OCI-LY7 (cell line): ENCODE results near the gene RPL39. TPM values are rescaled to one million over a fixed set of nuclear protein-coding genes. Genes with fewer than 3 reads are reported as not detected.
A peak's percentile ranks its signal among the peaks of the same experiment; 100 is the strongest.
"Not testable (repeated sequence)": the region's sequence is repeated elsewhere in the genome, so short reads cannot be mapped to it uniquely, and the experiment has no call there.

ENCODE experiments used
- BruUV-seq: library from RNA; stranded (reverse); fragments of 400-500 nt; replicated peaks from 2 replicates; lab custom pipeline; 2021; lab: Mats Ljungman, UMichigan
- CTCF ChIA-PET: fragments of 300-600 bp; sonication (Branson Sonifier 250); formaldehyde crosslinking; loops from one replicate; lab custom pipeline; 2022; ENCODE audit warnings: antibody characterized with exemption; ENCODE audit not compliant: unreplicated experiment; lab: Charles Lee
- POLR2A ChIA-PET: fragments of 300-600 bp; sonication (Branson Sonifier 250); formaldehyde crosslinking; loops from one replicate; lab custom pipeline; 2022; ENCODE audit warnings: antibody characterized with exemption; lab: Charles Lee
- DNase-seq: peaks from one replicate; pipeline ENCODE4 v3.0.0-alpha.2; 2015; ENCODE audit warnings: low spot score
- H2AFZ ChIP-seq: fragments of 200-600 bp; sonication (generic), shearing (Covaris generic); 2 replicates; pipeline ENCODE4 v1.6.1; 2014; ENCODE audit warnings: mild to moderate bottlenecking, antibody characterized with exemption, low read length, moderate library complexity
- H3K27ac ChIP-seq: fragments of 200-600 bp; sonication (generic); 2 replicates; pipeline ENCODE4 v1.5.1; 2014; ENCODE audit warnings: mixed run types, low read depth, mild to moderate bottlenecking, moderate library complexity, low read length, inconsistent platforms; ENCODE audit not compliant: poor library complexity, severe bottlenecking
- H3K36me3 ChIP-seq: fragments of 200-600 bp; sonication (generic); 2 replicates; pipeline ENCODE4 v1.6.1; 2014; ENCODE audit warnings: mild to moderate bottlenecking, antibody characterized with exemption, low read length, moderate library complexity, mixed read lengths; ENCODE audit not compliant: insufficient read depth
- H3K4me1 ChIP-seq: fragments of 200-600 bp; sonication (generic); 2 replicates; pipeline ENCODE4 v1.5.1; 2014; ENCODE audit warnings: mild to moderate bottlenecking, low read length; ENCODE audit not compliant: insufficient read depth, poor library complexity, severe bottlenecking
- H3K4me2 ChIP-seq: fragments of 200-600 bp; sonication (generic); 2 replicates; pipeline ENCODE4 v1.6.1; 2014; ENCODE audit warnings: mild to moderate bottlenecking, low read length
- H3K4me3 ChIP-seq: fragments of 200-600 bp; sonication (generic); 2 replicates; pipeline ENCODE4 v1.5.1; 2014; ENCODE audit warnings: mild to moderate bottlenecking, low read depth, low read length; ENCODE audit not compliant: poor library complexity, severe bottlenecking
- H3K79me2 ChIP-seq: fragments of 200-600 bp; sonication (generic); 2 replicates; pipeline ENCODE4 v1.6.1; 2016; ENCODE audit warnings: low read depth, mild to moderate bottlenecking, low read length, moderate library complexity, mixed read lengths; ENCODE audit not compliant: insufficient read depth
- H3K9me2 ChIP-seq: fragments of 200-600 bp; sonication (generic); 2 replicates; pipeline ENCODE4 v1.6.1; 2016; ENCODE audit warnings: mild to moderate bottlenecking, low read length, mixed read lengths; ENCODE audit not compliant: insufficient read depth
- H3K9me3 ChIP-seq: fragments of 200-600 bp; sonication (generic); 2 replicates; pipeline ENCODE4 v1.6.1; 2014; ENCODE audit warnings: mild to moderate bottlenecking, mixed run types, low read length, mixed read lengths
- H4K20me1 ChIP-seq: fragments of 200-600 bp; sonication (generic); 2 replicates; pipeline ENCODE4 v1.6.1; 2014; ENCODE audit warnings: mild to moderate bottlenecking, antibody characterized with exemption, low read length, moderate library complexity, mixed read lengths; ENCODE audit not compliant: insufficient read depth
- CTCF ChIP-seq: fragments of 200-600 bp; sonication (generic); conservative IDR thresholded peaks from 2 replicates; pipeline ENCODE4 v1.5.1; 2014; ENCODE audit warnings: mild to moderate bottlenecking, antibody characterized with exemption, low read length, moderate library complexity, mixed read lengths
- EZH2phosphoT487 ChIP-seq: fragments of 200-600 bp; sonication (generic); IDR thresholded peaks from 2 replicates; pipeline ENCODE4 v1.6.1; 2018; ENCODE audit warnings: low read depth, borderline replicate concordance, mild to moderate bottlenecking, mixed run types, antibody characterized with exemption, low read length, moderate library complexity, mixed read lengths
- intact Hi-C: fragments of 100-400 bp; cut with micrococcal nuclease; formaldehyde crosslinking; loops from one replicate; pipeline ENCODE4 v1.10.0; 2022; ENCODE audit not compliant: unreplicated experiment
- total RNA-seq, 2 experiments: library from RNA; depleted of rRNA in 1 of 2; stranded (reverse); fragments of >200 nt in 1 of 2; shearing (Covaris generic) in 1 of 2; gene quantifications; 2 replicates each; pipeline ENCODE4 v1.2.3, GENCODE V29; 2014 to 2022

Gene RPL39
- total RNA-seq, 2 experiments from 2014 or later = 2,070 to 2,118 TPM

GRCh38 chrX:119828446-119828845 is 37.0 kb upstream of the RPL39 start:
- intact Hi-C loops = no loop called here
- ChIA-PET POLR2A (no interaction called here), CTCF (no interaction called here)
- H3K27ac ChIP-seq = no peak overlapping the region
- H3K4me2 ChIP-seq = no peak overlapping the region
- no peaks in the 10 kb centered on the region for H3K79me2 ChIP-seq
- no peaks in the 10 kb centered on the region for H4K20me1 ChIP-seq
- H3K4me3 ChIP-seq = no peak overlapping the region
- no peak overlapping the region for H2AFZ ChIP-seq
- no peaks in the 10 kb centered on the region for H3K9me3 ChIP-seq
- H3K36me3 ChIP-seq = peaks cover 23% of the 10 kb centered on the region
- no peak for DNase-seq
- no TSS peak for BruUV-seq
- TF ChIP-seq EZH2phosphoT487 (no peak), CTCF (no peak)
- no peaks in the 10 kb centered on the region for H3K4me1 ChIP-seq
- H3K9me2 ChIP-seq = no peaks in the 10 kb centered on the region

DNA sequence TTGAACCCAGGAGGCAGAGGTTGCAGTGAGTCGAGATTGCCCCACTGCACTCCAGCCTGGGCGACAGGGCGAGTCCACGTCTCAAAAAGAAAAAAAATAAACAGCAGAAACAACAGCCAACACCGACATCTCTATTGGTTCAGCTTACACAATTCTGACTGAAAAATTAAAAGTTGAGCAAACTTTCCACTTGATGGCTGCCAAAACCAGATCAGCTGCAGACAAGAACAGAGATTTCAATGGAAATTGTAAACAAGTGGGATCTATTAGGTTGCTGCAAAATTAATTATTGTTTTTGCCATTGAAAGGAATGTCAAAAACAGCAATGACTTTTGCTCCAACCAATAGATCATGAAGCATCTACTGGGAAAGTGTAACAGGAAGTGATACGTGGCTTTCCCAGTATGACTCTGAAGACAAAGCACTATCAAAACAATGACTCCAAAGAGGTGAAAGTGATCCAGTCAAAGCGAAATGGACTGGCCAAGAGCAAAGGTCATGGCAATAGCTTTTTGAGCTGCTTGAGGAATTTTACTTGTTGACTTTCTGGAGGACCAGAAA is 35.0 kb upstream of the RPL39 start:
- Histone ChIP-seq H3K4me2 (no peak overlapping the region), H3K9me3 (no peaks in the 10 kb centered on the region), H3K4me1 (peaks cover 5% of the 10 kb centered on the region), H3K79me2 (no peaks in the 10 kb centered on the region), H3K27ac (no peak overlapping the region), H3K9me2 (no peaks in the 10 kb centered on the region), H3K36me3 (peaks cover 7% of the 10 kb centered on the region), H2AFZ (no peak overlapping the region), H4K20me1 (no peaks in the 10 kb centered on the region), H3K4me3 (no peak overlapping the region)
- TF ChIP-seq EZH2phosphoT487 = no peak
- no peak for TF ChIP-seq CTCF
- BruUV-seq = no TSS peak
- ChIA-PET CTCF (no interaction called here), POLR2A (no interaction called here)
- DNase-seq = no peak
- intact Hi-C loops = no loop called here

GRCh38 chrX:119824221-119824620 is 32.8 kb upstream of the RPL39 start:
- H3K36me3 ChIP-seq, H3K27ac ChIP-seq, H4K20me1 ChIP-seq, H3K4me1 ChIP-seq, H3K79me2 ChIP-seq, CTCF ChIA-PET, BruUV-seq, H3K4me3 ChIP-seq, H3K9me3 ChIP-seq, H2AFZ ChIP-seq, POLR2A ChIA-PET, H3K4me2 ChIP-seq, DNase-seq, H3K9me2 ChIP-seq, intact Hi-C loops: not testable (repeated sequence)

GRCh38 chrX:119821703-119822102 is 30.3 kb upstream of the RPL39 start:
- BruUV-seq = not testable (repeated sequence)

More at GRCh38 chrX:119821703-119822102, 30.3 kb upstream of the RPL39 start:
- H3K9me3 ChIP-seq, H3K4me3 ChIP-seq, H4K20me1 ChIP-seq, H3K4me1 ChIP-seq, H3K27ac ChIP-seq, H3K79me2 ChIP-seq, CTCF ChIA-PET, intact Hi-C loops, H2AFZ ChIP-seq, H3K9me2 ChIP-seq, H3K36me3 ChIP-seq: not testable (repeated sequence)
- POLR2A ChIA-PET = interaction anchor here (0.6 to 1.5 kb wide), 5 partner anchors 12 to 756 kb away, joined by 3 to 9 read pairs (median 4); no protein-coding TSS in a partner anchor
- 0 out of 2 replicates have a peak overlapping the region, but pooled peaks have one; percentile 10 for H3K4me2 ChIP-seq
- DNase-seq = peak; percentile 7
